Stimulated activated CD8-positive, alpha-beta memory T cell treated with anti-CD3 and anti-CD28 coated beads, Interleukin-7, amount 100 ng/mL, for 4 hours (primary cell): ENCODE results near the gene ASPG.

Experiments used
- DNase-seq, 2 donors: peaks; one replicate each; pipeline ENCODE4 v3.0.0-alpha.2; 2020; ENCODE audit warnings: low read depth in 2 of 2

The ASPG gene

DNA sequence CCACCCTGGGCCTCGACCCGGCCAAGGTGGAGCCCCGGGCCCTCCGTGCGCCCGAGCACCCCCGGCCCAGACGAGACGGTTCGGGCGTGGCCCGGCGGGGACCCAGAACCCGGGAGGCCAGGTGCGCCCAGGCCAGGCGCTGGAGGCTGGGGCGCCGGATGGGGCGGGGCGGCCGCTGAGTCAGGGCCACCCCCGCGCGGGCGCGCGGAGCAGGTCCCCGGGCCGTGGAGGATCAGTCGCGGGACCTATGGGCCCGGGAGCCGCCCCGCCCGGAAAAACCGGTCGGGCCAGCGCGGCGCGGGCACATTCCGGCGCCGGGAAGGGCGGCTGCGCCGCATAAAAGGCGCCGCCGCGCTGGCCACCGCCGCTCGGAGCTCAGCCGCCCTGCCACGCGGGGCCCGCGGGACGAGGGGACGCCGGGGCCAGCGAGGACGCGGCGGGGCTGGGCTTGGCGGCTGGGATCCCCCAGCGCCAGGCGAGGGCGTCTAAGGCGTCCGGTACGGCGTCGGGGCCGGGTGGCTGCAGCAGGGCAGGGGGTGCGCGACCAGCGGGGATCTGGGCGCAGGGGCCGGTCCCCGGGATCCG is 31.3 kb downstream of the ASPG start:
- DNase-seq: no peak

DNA sequence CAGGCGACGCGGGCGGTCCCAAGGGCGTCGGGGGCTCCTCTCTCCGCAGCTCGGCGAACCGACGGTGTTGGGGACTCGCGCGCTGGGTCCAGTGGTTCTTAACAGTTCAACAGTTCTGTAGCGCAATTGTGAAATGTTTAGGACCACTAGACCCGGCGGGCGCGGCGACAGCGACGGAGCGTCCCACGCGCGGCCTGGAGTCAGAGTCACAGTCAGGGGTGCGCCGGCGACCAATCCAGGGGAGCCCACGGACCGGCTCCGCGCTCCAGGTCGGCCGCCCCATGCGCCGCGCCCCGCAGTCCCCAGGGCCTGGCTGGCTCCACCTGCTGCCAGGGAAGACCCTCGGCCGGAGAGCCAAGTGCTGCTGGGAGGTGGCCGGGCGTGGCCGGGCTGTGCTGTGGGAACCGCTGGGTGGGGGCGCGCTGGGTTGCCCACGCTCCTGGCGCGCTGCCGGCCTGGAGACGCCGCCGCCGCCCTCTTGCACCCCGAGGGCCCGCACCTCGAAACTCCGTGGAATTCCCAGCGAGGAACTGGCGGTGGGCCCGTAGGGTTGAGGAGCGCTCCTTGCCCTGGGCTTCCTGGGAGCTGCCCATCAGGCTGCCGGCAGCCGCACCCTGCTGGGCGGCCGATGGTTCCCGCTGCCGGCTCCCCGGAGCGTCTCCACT is 32.0 kb downstream of the ASPG start:
- no peak for DNase-seq

DNA sequence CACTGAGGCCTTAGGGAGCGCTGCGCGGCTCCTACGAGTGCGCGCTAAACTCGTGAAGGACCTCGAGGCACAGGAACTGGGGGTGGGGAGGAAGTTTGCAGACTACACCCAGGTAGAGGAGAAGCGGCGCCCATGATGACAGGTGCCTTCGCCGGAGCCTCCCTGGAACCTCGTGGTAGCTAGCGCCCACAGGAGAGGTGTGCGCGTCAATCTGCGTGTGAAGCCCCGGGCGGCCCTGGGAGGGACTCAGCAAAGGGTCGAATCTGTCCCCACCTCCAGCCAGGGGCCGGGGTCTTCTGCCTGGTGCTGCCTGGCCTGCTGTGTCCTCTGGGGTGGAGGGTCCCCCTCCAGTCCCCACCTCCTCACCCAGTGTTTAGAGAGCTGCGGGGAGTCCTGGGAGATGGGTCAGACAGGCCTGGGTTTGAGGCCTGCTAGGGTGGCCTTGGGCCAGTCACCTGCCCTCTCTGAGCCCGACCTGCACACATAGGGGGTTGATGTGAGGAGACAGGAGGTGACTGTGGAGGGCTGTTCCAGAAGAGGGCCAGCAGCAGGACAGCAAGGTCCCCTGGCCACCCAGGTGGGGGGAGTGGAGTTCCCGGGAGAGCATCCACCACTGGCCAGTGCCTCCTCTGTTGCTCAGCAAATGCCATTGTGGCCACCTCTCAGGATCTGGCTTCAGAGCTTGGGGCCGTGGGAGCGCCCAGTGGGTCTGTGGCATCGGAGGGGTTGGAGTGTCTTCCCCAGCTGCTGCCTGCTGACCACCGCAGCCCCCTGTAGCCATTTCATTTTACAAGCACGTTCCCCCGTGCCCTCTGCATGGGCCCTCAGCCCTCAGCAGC is 32.7 kb downstream of the ASPG start:
- DNase-seq: no peak

DNA sequence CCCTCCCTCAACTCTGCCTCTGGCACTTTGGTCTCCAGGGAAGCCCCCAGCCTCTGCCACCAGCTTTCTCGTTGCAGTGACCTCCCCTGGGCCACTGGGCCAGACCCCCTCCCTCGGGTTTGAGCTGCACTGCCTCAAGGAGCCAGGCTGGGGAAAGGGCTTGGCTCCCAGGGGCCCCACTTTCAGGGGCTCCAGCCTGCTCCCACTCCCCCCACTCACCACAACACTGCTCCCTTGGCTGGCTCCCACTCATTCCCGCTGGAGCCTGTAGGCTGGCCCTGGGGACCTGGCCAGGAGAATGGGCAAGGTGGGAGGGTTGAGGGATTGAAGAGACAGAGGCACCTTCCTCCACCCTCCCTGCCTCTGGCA is 33.6 kb downstream of the ASPG start:
- no peak for DNase-seq

DNA sequence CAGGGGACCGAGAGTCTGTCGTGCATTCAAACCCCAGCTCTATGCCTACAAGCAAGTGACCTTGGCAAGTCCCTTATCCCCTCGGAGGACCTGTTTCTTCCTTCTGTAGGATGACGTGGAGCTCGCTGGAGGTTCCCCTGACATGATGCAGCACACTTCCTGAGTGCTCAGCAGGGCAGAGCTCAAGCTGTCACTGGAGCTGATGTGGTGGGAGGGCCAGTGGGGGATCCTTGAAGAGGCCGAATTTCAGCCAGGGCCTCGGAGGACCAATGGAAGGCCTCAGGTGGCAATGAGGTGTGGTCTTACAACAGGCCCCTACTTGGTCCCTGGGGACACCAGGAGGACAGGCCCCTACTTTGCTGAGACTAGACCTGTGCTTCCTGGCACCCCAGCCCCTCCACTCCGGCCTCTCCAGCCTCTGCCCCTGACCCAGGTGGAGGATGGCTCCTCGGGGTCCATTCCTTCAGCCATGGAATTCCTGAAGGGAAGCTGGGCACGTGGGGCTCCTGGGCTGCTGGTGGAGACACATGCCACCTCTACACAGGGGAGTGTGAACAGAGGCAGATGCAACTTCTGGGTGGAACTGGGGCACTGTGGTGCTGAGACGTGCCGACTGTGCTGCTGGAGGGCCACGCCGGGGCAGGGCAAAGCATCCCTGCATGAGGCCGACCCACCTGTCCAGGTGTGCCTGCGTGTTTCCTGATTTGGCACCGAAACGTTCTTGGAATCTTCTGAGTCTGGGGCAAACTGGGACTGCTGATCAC is 34.2 kb downstream of the ASPG start:
- no peak for DNase-seq

DNA sequence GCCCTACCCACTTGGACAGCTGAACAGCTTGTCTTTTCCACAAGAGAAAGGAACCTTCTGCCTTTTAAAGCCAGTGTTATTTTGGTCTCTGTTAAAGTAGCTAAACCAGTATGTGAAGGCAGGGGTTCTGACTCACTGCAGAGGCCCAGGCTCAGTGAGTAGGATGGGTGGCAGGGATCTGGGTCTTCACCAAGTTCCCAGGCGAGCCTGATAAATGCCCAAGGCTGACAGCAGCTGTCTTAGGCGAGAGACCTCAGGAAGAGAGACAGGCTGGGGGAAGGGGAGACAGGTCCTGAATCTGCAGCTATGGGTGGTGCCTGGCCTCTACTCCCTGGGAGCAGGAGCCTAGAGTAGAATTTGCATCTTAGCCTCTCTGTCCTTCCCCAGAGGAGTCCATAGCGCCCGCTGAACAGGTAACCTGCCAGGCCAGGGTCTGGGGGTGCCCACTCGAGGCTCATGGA is 34.8 kb downstream of the ASPG start:
- no peak for DNase-seq

DNA sequence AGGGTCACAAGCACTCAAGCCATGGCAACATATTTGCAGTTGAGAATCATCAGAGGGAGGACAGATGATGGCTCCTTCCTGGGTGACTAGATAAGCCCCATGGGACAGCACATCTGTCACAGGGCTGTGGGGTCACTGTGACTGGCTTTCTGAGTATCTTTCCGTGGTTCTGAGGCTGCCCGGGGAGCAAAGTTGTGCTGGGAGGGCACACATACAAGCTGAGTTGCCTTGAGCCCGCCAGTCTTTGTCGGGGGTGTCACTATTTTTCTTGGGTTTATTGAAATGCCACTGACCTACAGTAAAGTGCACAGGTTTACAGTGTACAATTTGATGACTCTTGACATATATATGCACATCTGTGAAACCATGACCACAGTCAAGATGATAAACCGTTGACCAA is 35.6 kb downstream of the ASPG start:
- no peak for DNase-seq

DNA sequence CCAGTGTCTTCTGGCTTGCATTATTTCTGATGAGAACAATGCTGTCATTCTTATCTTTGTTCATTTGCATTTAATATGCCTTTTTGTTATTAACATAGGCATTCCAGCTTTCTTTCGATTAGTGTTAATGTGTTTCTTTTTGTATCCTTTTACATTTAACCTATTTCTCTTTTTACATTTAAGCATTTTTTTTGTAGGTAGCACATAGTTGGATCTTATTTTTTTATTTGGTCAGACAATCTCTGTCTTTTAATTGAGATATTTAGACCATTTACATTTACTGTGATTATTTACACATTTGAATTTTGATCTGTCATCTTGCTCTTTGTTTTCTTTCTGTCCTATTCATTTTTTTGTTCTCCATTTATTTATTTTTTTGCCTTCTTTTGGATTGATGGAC is 38.4 kb downstream of the ASPG start:
- DNase-seq: no peak

DNA sequence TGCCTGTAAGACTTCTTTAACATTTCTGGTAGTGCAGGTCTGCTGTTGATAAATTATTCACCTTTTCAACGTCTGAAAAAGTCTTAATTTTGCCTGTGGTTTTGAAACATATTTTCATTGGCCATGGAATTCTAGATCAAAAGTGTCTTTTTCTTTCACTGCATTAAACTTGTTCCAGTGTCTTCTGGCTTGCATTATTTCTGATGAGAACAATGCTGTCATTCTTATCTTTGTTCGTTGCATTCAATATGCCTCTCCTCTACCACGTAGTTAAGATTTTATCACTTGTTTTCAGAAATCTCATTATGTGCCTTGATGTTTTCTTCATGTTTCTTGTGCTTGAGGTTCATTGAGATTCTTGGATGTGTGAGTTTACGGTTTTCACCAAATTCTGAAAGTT is 39.5 kb downstream of the ASPG start:
- no peak for DNase-seq

DNA sequence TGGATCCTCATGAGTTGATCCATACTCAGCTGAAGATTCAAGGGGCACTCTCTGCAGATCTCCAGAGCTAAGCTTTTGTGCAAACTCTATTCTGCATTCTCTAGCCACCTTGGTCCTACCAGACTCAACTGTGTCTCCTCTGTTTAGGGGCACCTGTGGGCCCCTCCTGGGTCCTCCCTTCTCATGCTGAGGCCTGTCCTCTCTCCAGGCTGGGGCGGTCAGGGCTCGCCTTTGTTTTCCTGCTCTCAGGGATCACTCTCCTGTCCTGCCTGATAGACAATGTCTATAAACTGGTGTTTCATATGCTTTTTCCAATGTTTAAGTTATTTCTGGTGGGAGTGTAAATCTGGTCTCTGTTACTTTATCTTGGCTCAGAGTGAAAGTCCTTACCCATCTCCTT is 41.3 kb downstream of the ASPG start:
- no peak for DNase-seq

DNA sequence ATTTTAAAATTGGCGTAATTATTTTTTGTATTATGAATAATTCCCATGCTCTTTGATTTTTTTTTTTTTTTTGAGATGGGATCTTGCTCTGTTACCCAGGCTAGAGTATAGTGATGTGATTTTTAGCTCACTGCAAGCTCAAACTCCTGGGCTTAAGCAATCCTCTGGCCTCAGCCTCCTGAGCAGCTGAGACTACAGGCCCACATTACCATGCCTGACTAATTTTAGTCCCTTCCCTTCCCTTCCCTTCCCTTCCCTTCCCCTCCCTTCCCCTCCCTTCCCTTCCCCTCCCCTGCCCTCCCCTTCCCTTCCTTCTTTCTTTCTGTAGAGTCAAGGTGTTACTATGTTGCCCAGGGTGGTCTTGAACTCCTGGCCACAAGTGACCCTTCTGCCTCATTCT is 43.5 kb downstream of the ASPG start:
- DNase-seq: no peak

DNA sequence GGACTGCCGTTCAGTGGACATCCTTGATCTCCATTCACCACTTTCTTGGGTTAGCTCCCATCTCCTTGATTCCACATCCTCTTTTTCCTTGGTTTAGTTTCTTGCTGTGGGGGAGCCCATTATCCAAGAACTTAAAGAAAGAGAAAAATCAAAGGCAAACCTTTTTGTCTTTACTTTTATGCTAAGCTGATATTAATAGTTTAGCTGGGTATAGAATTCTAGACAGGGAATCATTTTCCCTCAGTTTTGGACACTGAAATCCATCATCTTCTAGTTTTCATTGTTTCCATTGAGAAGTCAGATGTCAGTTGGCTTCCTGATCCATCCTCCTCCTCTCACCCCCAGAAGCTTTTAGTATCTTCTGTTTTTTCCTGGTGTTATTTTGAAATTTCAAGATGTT is 44.1 kb downstream of the ASPG start:
- no peak for DNase-seq

DNA sequence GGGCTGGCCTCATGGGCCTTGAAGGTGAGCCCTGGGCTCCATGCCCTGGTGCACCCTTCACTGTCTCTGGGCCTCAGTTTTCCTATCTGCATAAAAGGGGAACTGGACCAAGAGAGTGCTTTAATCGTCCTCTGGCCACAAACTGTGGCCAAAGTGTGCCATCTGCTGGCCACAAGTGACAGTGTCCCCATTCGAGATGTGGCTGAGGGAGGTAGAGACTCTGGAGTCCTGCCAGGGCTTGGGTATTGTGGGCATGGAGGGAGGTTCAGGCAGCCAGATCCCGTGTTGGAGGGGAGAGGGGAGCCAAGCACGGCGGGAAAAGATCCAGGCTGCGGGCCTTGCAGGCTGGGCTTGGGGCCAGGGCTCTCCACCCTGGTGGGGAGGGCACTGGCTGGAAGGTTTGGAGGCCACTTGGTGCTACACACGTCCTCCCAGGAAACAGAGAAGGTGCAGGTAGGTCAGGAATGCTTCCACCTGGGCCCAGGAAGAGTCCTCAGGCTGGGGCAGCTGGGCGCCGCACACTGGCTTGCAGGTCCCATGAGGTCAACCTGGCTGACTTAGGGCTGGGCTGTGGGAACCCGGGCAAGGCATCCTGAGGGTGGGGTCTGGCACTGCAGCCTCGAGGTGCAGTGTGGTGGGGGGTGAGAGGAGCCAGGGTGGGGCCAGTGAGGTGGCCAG is 45.6 kb downstream of the ASPG start:
- no peak for DNase-seq

DNA sequence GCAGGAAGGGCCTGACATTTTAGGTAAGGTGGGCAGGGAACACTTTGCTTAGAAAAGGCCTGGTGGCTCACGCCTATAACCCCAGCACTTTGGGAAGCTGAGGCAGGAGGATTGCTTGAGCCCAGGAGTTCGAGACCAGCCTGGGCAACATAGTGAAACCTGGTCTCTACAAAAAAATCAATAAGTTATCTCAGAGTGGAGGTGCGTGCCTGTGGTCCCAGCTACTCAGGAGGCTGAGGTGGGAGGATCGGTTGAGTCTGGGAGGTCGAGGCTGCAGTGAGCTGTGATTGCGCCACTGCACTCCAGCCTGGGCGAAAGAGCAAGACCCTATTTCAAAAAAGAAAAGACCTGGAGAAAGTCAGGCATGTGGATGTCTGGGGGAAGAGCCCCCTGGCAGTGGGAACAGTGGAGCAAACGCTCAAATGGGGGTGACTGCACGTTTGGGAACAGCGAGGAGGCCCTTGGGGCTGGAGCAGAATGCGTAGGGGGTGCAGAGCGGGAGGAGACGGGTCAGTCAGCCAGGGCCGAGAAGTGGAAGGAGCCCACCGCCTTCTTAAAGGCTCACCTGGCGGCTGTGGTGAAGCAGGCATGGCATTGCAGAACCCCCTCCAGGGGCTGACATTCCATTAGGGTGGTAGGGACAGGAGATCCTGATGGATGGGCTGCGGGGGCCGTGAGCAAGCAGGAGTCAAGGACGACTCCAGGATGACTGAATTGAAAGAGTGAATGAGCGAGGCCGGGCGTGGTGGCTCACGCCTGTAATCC is 46.6 kb downstream of the ASPG start:
- DNase-seq: no peak

DNA sequence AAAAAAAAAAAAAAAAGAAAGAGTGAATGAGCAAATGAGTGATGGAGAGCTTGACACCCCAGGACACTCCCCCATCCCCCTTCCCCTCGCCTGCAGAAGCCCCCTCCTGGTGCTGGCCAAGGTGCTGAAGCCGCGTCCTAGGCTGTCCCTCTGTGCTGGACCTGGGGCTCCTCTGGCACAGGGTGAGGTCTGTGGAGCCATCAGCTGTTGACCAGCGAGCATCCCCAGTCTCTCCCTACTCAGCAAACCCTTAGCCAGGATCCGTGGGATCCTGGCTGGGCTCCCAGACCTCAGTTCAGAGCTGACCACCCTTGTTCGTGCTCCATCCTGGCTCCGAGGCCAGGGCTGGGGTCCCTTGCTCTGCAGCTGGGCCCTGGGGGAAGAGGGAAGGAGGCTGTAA is 47.5 kb downstream of the ASPG start:
- DNase-seq: no peak

DNA sequence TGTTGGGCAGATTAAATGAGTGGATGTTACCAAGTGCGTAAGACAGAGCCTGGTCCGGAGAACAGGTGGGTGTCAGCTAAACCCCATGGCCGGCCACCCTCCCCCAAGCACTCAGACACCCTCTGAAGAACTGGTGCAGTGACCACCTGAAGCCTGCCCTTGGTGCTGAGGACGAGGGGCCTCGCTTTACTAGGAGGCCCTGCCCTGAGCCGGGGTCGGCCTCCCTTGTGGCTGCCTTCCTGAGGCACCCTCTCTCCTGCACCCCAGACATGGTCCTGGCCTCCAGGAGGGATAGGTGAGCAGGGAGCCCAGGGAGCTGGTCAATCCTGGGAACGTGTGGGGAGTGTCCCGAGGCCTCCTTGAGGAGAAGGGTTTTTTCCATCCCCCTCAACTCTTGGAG is 48.0 kb downstream of the ASPG start:
- DNase-seq: no peak

DNA sequence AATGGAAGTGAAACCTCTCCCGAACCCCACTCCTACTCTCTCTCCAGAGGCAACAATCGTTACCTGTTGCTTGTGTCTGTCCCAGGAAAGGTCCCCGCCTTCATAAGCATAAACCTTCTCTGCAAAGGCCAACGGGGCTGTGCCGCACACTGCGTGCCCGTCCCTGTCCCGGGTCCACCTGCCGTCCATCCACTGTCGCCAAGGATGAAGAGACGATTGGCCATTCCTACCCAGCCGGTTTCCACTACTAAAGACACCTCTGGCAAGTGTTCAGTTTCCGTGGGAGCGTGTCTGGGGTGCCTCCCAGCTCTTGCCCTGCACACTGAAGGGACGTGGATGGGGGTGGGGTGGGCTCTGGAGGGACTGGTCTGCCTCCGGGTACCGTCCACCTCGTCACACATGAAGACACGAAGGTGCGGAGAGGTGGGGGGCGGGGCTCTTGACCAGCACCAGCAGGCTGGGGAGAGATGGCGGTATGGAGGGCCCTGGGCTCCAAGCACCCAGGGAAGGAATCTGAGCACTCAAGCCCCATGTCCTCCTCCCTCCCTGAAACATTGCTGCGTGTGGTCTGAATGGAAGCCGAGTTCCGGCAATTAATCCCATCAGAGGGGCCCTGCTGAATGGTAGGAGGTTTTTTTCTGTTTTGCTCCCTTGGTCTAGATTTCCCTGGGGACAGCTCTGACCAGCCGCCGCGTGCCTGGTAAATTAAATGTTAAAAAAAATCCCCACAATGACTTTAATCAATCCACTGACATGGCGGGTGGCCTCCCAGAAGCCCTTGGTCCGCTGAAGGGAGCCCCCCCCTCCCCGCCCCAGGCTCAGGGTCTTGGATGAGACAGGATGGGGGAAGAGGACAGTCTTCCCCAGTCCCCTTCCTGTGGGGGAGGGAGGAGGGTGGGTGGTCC is 48.8 kb downstream of the ASPG start:
- no peak for DNase-seq

DNA sequence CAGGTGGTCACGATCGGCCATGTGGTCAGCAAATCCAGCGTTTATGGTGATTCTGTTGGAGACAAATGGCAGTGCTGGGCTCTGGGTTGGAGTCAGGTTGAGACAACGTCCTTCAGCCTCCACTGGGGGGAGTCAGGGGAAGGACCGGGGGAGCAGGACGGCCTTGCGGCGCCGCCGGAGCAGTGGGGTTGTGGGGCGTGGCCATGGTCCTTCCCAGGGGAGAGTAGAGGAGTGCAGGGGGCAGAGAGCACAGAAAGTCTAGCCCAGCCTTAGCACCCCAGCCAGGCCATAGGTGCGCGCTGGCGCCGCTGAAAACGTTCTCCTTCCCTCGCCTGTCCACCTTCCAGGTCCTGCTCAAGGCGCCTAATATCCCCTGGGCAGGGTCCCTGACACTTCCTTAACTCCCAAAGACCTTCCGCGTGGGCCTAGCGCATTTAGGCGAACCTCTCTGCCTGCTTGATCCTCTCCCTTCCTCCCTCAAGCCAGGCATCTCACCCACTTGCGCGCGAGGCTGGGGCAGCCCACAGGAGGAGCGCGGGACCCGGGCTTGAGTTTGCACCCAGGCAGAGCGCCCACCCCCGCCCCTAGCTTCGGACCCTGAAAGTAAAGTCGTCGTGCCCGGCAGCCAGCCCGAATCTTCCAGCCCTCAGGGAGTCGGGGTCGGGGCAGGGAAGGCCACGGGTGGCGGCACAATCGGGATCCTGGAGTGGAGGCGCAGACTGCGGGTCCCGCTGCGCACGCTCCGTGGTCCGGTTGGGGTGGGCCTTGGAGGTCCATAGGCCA is 49.8 kb downstream of the ASPG start:
- no peak for DNase-seq

DNA sequence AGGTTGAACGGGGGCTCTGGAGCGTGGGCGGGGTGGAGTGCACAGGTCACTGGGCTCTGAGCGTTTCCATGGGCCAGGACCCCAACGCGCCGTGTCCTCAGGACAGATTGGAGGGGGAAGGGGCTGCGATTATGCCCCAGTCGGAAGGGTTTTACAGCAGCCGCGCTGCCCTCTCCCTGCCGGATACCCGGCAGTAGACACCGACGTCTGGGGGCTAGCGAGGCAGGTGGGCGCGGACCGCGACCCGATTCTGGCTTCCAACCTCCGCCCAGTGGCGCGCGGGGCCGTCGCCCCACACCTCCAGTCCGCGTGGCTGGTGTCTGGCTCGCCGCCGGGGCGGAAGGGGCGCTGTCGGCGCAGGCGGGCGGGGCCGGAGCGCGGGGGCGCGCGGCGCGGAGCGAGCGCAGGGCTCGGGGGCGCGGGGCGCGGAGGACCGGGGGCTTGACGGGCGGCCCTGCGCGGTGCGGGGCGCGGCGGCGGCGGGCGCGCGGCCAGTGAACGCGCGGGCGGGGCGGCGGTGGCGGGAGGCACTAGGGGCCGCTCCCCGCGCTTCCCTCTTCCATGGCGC is 50.5 kb downstream of the ASPG start:
- DNase-seq: no peak
